NOMO-1 (cell line): ENCODE results near the gene TMCO4.
"Not testable (repeated sequence)": the region's sequence is repeated elsewhere in the genome, so short reads cannot be mapped to it uniquely, and the experiment has no call there.

Experiments
- DNase-seq, 2 experiments: peaks; one replicate each; lab custom pipeline; 2025; ENCODE audit not compliant: unreplicated experiment in 2 of 2; lab: John Stamatoyannopoulos, UW

The TMCO4 gene

GRCh38 chr1:19643602-19644394, 155.9 kb downstream of the TMCO4 start, which contains the start of gene NBL1:
NBL1 (plus strand) TSS chr1:19644311; CDS start chr1:19655031, 10,720 bp downstream.
- no peak for DNase-seq

GRCh38 chr1:19643121-19643520, 156.6 kb downstream of the TMCO4 start:
- DNase-seq = no peak

- DNase-seq = no peak
Measured at GRCh38 chr1:19640363-19641316, 159.1 kb downstream of the TMCO4 start.

- no peak for DNase-seq
Measured at GRCh38 chr1:19639999-19640362, 159.7 kb downstream of the TMCO4 start.

GRCh38 chr1:19639228-19639627, 160.5 kb downstream of the TMCO4 start:
- not testable (repeated sequence) for DNase-seq

- DNase-seq = no peak
Measured at GRCh38 chr1:19637606-19638005, 162.1 kb downstream of the TMCO4 start.

GRCh38 chr1:19636749-19637148, 163.0 kb downstream of the TMCO4 start:
- DNase-seq = not testable (repeated sequence)

- no peak for DNase-seq
Measured at GRCh38 chr1:19636065-19636464, 163.7 kb downstream of the TMCO4 start.

GRCh38 chr1:19635646-19636045, 164.1 kb downstream of the TMCO4 start:
- no peak for DNase-seq

- not testable (repeated sequence) for DNase-seq
Measured at GRCh38 chr1:19635064-19635463, 164.7 kb downstream of the TMCO4 start.

GRCh38 chr1:19633106-19633505, 166.6 kb downstream of the TMCO4 start:
- no peak for DNase-seq
